CD4-positive, CD25-positive, alpha-beta regulatory T cell (primary cell): ENCODE data around the gene PARD3. TPM values are rescaled to one million over a fixed set of nuclear protein-coding genes. Genes with fewer than 3 reads are reported as not detected.

Experiments
- ATAC-seq, 2 donors: fragments of 150-1000 bp; cut with Tn5 transposase; one replicate each; pipeline ENCODE4 v1.10.0; 2021; ENCODE audit warnings: low read depth in 2 of 2, moderate number of reproducible peaks in 2 of 2, moderate library complexity in 1 of 2
- DNase-seq, 3 donors: peaks; one replicate each; pipeline versions ENCODE4 v3.0.0 to v3.0.0-alpha.2; 2012 to 2022; ENCODE audit warnings: mixed read lengths in 1 of 3
- H3K27ac ChIP-seq: one replicate; pipeline ENCODE4 v1.7.0; 2013; ENCODE audit warnings: mild to moderate bottlenecking, low read length; ENCODE audit not compliant: insufficient read depth, poor library complexity, severe bottlenecking
- H3K27me3 ChIP-seq: one replicate; pipeline ENCODE4 v1.7.0; 2013; ENCODE audit warnings: low read length; ENCODE audit not compliant: control insufficient read depth, insufficient read depth
- H3K36me3 ChIP-seq: one replicate; pipeline ENCODE4 v1.7.0; 2013; ENCODE audit warnings: mild to moderate bottlenecking, low read length, moderate library complexity; ENCODE audit not compliant: control insufficient read depth, insufficient read depth
- H3K4me1 ChIP-seq: 2 replicates; pipeline ENCODE4 v1.7.0; 2013; ENCODE audit warnings: mild to moderate bottlenecking, low read length; ENCODE audit not compliant: insufficient read depth, control insufficient read depth, poor library complexity, severe bottlenecking
- H3K4me3 ChIP-seq: one replicate; pipeline ENCODE4 v1.7.0; 2013; ENCODE audit warnings: low read depth, mild to moderate bottlenecking, low read length, moderate library complexity
- H3K9me3 ChIP-seq, 2 experiments: 1 replicate in 1 of 2; 2 replicates in 1 of 2; pipeline ENCODE4 v1.7.0; 2013; ENCODE audit warnings: low read length in 2 of 2, mild to moderate bottlenecking in 1 of 2, moderate library complexity in 1 of 2; ENCODE audit not compliant: control insufficient read depth in 2 of 2
- H3K27ac Mint-ChIP-seq, 3 donors: one replicate each; pipeline ENCODE4 v1.8.0; 2020 to 2022; ENCODE audit warnings: mild to moderate bottlenecking in 3 of 3, mixed read lengths in 3 of 3, moderate library complexity in 2 of 3
- H3K27me3 Mint-ChIP-seq: one replicate; pipeline ENCODE4 v1.8.0; 2022; ENCODE audit warnings: mild to moderate bottlenecking, mixed read lengths
- H3K36me3 Mint-ChIP-seq: one replicate; pipeline ENCODE4 v1.8.0; 2020; ENCODE audit warnings: mixed read lengths
- H3K4me1 Mint-ChIP-seq, 4 donors: one replicate each; pipeline ENCODE4 v1.8.0; 2020 to 2022; ENCODE audit warnings: mixed read lengths in 4 of 4, mild to moderate bottlenecking in 1 of 4
- H3K4me3 Mint-ChIP-seq, 4 donors: one replicate each; pipeline ENCODE4 v1.8.0; 2020 to 2022; ENCODE audit warnings: mild to moderate bottlenecking in 4 of 4, mixed read lengths in 4 of 4, moderate library complexity in 3 of 4
- H3K9me3 Mint-ChIP-seq, 7 donors: one replicate each; pipeline ENCODE4 v1.8.0; 2020 to 2022; ENCODE audit warnings: mixed read lengths in 7 of 7, mild to moderate bottlenecking in 3 of 7, moderate library complexity in 2 of 7
- polyA plus RNA-seq, 4 donors: library from polyadenylated mRNA; unstranded; fragments of 300-500 nt; fragmentation: Illumina TruSeq; gene quantifications; one replicate each; pipeline ENCODE4 v1.2.3, GENCODE V29; 2021
- total RNA-seq: library from RNA; stranded (reverse); gene quantifications from one replicate; pipeline ENCODE4 v1.2.3, GENCODE V29; 2022

Gene PARD3
- total and polyA plus RNA-seq, 5 donors from 2014 or later: 0.08 to 0.79 TPM; not detected in 3

DNA sequence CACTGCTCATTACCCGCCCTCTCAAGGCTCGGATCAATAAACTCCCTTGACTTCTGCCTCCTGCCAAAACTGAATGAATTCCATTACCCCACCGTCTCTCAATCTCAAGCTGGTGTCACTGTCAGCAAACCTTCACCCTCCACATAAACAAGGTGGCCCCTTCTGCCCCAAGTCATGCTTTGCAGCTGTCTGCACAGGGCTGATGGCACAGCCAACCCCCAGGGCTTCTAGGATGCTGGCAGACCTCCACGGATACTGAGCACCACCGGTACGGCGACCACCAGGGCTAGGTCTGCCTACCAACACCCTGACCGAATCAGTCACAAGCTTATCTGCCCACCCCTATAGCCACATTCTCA is 46.1 kb downstream of the PARD3 start:
- no peaks in the 10 kb centered on the region for H3K36me3 ChIP-seq
- no peaks in the 10 kb centered on the region for H3K4me1 ChIP-seq
- Mint-ChIP-seq H3K27ac (no peak overlapping the region), H3K27me3 (peaks cover 4% of the 10 kb centered on the region), H3K36me3 (no peaks in the 10 kb centered on the region), H3K4me1 (no peaks in the 10 kb centered on the region), H3K4me3 (no peak overlapping the region), H3K9me3 (no peaks in the 10 kb centered on the region)
- H3K27ac ChIP-seq: no peak overlapping the region
- H3K9me3 ChIP-seq: no peaks in the 10 kb centered on the region
- no peaks in the 10 kb centered on the region for H3K27me3 ChIP-seq
- DNase-seq (no peak), ATAC-seq (no peak)
- H3K4me3 ChIP-seq: no peak overlapping the region

DNA sequence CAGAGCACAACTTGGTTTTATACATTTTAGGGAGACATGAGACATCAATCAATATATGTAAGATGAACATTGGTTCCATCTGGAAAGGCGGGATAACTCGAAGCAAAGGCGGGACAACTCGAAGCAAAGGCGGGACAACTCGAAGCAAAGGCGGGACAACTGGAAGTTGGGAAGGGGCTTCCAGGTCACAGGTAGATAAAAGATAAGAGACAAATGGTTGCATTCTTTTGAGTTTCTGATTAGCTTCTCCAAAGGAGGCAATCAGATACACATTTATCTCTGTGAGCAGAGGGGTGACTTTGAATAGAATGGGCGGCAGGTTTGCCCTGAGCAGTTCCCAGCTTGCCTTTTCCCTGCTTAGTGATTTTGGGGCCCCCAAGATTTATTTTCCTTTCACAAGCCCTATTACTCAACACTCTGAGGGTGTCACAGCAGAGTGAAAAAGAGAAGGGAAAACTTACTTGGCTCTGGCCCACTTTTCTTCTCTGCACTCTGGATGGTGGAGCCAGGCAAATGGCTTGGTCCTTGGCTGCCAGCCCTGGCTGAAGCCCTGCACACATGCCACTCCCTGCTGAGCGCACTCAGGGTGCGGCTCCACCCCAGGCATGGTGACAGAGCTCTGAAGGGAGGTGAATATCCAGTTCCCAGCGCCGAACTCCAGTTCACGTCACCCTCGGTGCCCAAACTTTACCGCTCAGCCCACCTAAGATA is 46.7 kb downstream of the PARD3 start:
- Histone ChIP-seq H3K9me3 (no peaks in the 10 kb centered on the region), H3K27me3 (no peaks in the 10 kb centered on the region), H3K4me3 (no peak overlapping the region), H3K27ac (no peak overlapping the region), H3K36me3 (no peaks in the 10 kb centered on the region), H3K4me1 (no peaks in the 10 kb centered on the region)
- Mint-ChIP-seq H3K9me3 (no peaks in the 10 kb centered on the region), H3K4me3 (no peak overlapping the region), H3K36me3 (no peaks in the 10 kb centered on the region), H3K4me1 (no peaks in the 10 kb centered on the region), H3K27ac (no peak overlapping the region), H3K27me3 (peaks cover 4% of the 10 kb centered on the region)
- DNase-seq (no peak), ATAC-seq (no peak)

DNA sequence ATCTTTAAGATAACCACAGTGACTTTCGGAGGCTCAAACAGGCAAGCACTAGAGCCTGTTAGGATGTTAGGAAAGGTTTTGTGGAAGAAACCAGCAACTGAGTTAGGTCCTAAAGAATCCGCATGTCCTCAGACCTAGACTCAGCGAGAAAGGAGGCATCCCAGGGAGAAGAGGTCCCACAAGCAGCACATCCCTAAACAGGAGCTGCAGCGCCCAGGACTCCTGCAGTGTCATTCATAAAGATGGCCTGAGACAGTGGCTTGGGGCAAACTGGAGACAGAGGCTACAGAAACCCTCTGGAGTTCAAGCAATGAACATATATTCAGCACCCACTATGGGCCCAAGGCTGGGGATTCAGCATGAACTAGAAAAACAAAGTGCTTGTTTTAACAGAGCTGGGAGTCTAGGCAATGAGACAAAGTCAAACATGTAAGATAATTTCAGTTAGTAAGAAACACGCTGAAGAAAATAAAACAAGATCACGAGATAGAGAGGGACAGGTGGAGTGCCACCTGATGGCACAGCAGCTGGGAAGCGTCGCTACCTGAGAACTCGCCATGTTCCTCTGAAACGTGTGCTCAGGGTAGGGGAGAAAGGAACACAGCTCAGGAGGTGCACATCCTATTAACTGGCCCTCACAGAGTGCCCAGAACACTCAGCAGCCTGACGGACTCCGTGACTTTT is 48.1 kb downstream of the PARD3 start:
- H3K9me3 Mint-ChIP-seq: peaks cover 0 to under 1% (median 0%) of the 10 kb centered on the region in 7 donors
- Histone ChIP-seq H3K4me1 (no peaks in the 10 kb centered on the region), H3K27me3 (no peaks in the 10 kb centered on the region), H3K27ac (no peak overlapping the region), H3K4me3 (no peak overlapping the region), H3K9me3 (no peaks in the 10 kb centered on the region), H3K36me3 (no peaks in the 10 kb centered on the region)
- H3K27me3 Mint-ChIP-seq: peaks cover 2% of the 10 kb centered on the region
- ATAC-seq: no peak
- no peaks in the 10 kb centered on the region for H3K36me3 Mint-ChIP-seq
- H3K4me3 Mint-ChIP-seq: no peak overlapping the region
- no peaks in the 10 kb centered on the region for H3K4me1 Mint-ChIP-seq
- no peak for DNase-seq
- no peak overlapping the region for H3K27ac Mint-ChIP-seq

- no peaks in the 10 kb centered on the region for H3K9me3 ChIP-seq
- H3K27ac ChIP-seq: no peak overlapping the region
- no peaks in the 10 kb centered on the region for H3K4me1 ChIP-seq
- no peak overlapping the region for H3K27ac Mint-ChIP-seq
- peaks cover 0 to 2% (median 0%) of the 10 kb centered on the region in 7 donors for H3K9me3 Mint-ChIP-seq
- no peaks in the 10 kb centered on the region for H3K27me3 ChIP-seq
- no peak overlapping the region for H3K4me3 Mint-ChIP-seq
- no peaks in the 10 kb centered on the region for H3K4me1 Mint-ChIP-seq
- no peak for DNase-seq
- no peaks in the 10 kb centered on the region for H3K36me3 Mint-ChIP-seq
- no peaks in the 10 kb centered on the region for H3K36me3 ChIP-seq
- H3K4me3 ChIP-seq: no peak overlapping the region
- H3K27me3 Mint-ChIP-seq: peaks cover 4% of the 10 kb centered on the region
- no peak for ATAC-seq
These were observed 48.9 kb downstream of the PARD3 start for GRCh38 chr10:34766266-34766600.

GRCh38 chr10:34764472-34764946 is 50.6 kb downstream of the PARD3 start:
- DNase-seq: no peak
- Mint-ChIP-seq H3K4me3 (no peak overlapping the region), H3K4me1 (no peaks in the 10 kb centered on the region), H3K36me3 (no peaks in the 10 kb centered on the region), H3K9me3 (peaks cover 0 to 2% (median 0%) of the 10 kb centered on the region in 7 donors), H3K27ac (no peak overlapping the region), H3K27me3 (peaks cover 4% of the 10 kb centered on the region)
- no peaks in the 10 kb centered on the region for H3K4me1 ChIP-seq
- no peak overlapping the region for H3K27ac ChIP-seq
- no peak overlapping the region for H3K4me3 ChIP-seq
- H3K36me3 ChIP-seq: no peaks in the 10 kb centered on the region
- no peaks in the 10 kb centered on the region for H3K9me3 ChIP-seq
- ATAC-seq: no peak
- H3K27me3 ChIP-seq: no peaks in the 10 kb centered on the region

- Mint-ChIP-seq H3K4me1 (no peaks in the 10 kb centered on the region), H3K27ac (no peak overlapping the region), H3K27me3 (peaks cover 15% of the 10 kb centered on the region), H3K4me3 (no peak overlapping the region), H3K9me3 (peaks cover 0 to 2% (median 0%) of the 10 kb centered on the region in 7 donors), H3K36me3 (no peaks in the 10 kb centered on the region)
- Histone ChIP-seq H3K4me1 (no peaks in the 10 kb centered on the region), H3K9me3 (no peaks in the 10 kb centered on the region), H3K36me3 (no peaks in the 10 kb centered on the region), H3K4me3 (no peak overlapping the region), H3K27ac (no peak overlapping the region), H3K27me3 (no peaks in the 10 kb centered on the region)
- ATAC-seq: no peak
- no peak for DNase-seq
These were observed 52.3 kb downstream of the PARD3 start for GRCh38 chr10:34762603-34763299.

GRCh38 chr10:34762156-34762555 is 52.9 kb downstream of the PARD3 start:
- Mint-ChIP-seq H3K27me3 (peaks cover 18% of the 10 kb centered on the region), H3K27ac (no peak overlapping the region), H3K4me3 (no peak overlapping the region), H3K36me3 (no peaks in the 10 kb centered on the region), H3K4me1 (no peaks in the 10 kb centered on the region), H3K9me3 (peaks cover 0 to 2% (median 0%) of the 10 kb centered on the region in 7 donors)
- DNase-seq (no peak), ATAC-seq (no peak)
- Histone ChIP-seq H3K36me3 (no peaks in the 10 kb centered on the region), H3K27me3 (no peaks in the 10 kb centered on the region), H3K9me3 (no peaks in the 10 kb centered on the region), H3K4me3 (no peak overlapping the region), H3K27ac (no peak overlapping the region), H3K4me1 (no peaks in the 10 kb centered on the region)
